Esophagus muscularis mucosa (tissue), 3 donors: ENCODE measurements around the gene PPFIBP1.

Experiments used
- CTCF ChIP-seq, 3 experiments: fragments of 200-600 bp in 2 of 3; fragments of 450-650 bp in 1 of 3; sonication (generic) in 2 of 3; IDR thresholded peaks; one replicate each; pipeline ENCODE4 v1.5.1; 2017 to 2019; ENCODE audit warnings: antibody characterized with exemption in 3 of 3, mild to moderate bottlenecking in 2 of 3, moderate library complexity in 1 of 3
- POLR2A ChIP-seq: fragments of 450-650 bp; IDR thresholded peaks from one replicate; pipeline ENCODE4 v1.6.1; 2017; ENCODE audit warnings: antibody characterized with exemption, moderate library complexity, mild to moderate bottlenecking, low read depth

GRCh38 chr12:27578689-27579372 lies 54.8 kb downstream of the PPFIBP1 start:
- no peak for TF ChIP-seq CTCF (IDR thresholded peaks at IDR 0.05)
- no peak for TF ChIP-seq POLR2A
